ENCODE results near the gene HSD11B2. TPM values are rescaled to one million over a fixed set of nuclear protein-coding genes. Genes with fewer than 3 reads are reported as not detected.

HSD11B2 gene
- total RNA-seq, 2 donors from 2014 or later: 1.3 to 2.7 TPM

DNA sequence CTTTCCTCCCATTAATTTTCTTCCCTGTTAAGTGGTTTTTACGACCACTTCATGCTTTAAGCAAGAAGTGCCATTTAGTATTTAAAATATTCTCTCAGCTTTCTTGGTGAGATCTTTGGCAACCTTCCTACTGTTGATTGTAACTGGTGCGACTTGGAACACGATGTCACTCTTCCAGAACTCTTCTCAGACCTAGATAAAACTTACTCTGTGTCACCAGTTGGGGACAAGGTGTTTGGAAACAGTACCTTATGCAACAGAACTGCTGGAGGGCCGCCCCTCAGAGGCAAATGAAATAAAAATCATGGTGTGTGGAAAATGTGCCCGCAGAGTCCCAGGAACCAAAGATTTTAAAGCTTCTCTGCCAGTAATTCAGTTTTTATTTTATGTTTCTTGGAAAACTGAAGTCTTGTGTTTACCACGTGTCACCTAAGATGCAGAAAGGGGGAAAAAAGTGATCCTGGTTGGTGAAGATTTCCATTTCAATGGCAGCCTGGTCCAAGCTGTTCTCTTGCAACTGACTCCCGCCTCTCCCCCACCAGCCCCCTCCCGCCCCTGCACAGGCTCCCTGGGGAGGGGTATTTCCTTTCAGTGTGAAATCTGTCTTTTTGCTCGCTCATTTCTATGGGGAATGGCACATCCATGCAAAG lies 7.2 kb upstream of the HSD11B2 start:
- no peaks in the 10 kb centered on the region for H3K36me3 Mint-ChIP-seq
- DNase-seq (ENCODE audit: low spot score in 2 of 2) (no peak), ATAC-seq (no peak)
- H3K27ac Mint-ChIP-seq: no peak overlapping the region
- no peaks in the 10 kb centered on the region for H3K9me3 Mint-ChIP-seq

- ATAC-seq (no peak), DNase-seq (ENCODE audit: low spot score in 2 of 2) (no peak)
- no peaks in the 10 kb centered on the region for H3K9me3 Mint-ChIP-seq
- H3K27ac Mint-ChIP-seq: no peak overlapping the region
- H3K36me3 Mint-ChIP-seq: no peaks in the 10 kb centered on the region
These were observed 6.7 kb upstream of the HSD11B2 start for GRCh38 chr16:67424261-67424615.

DNA sequence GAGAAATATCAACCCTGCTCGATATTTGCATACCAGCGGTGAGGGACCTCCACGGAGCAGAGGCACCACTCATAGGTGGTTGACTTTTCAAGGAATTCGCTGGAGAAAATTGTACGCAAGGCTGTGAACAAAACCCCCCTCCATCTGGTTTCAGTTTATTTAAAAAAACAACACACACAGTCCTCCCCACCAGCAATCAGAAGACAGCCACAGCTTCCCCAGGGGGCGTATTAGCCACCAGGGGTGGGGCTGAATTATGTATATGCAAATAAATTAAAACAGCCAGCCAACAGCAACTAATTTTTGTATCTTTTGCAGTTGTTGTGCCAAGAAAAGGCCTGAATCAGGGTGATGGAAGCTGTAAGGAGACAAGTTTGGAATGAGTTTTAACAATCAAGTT lies 5.9 kb upstream of the HSD11B2 start:
- DNase-seq (ENCODE audit: low spot score in 2 of 2) (no peak), ATAC-seq (no peak)
- Mint-ChIP-seq H3K27ac (no peak overlapping the region), H3K36me3 (no peaks in the 10 kb centered on the region), H3K9me3 (no peaks in the 10 kb centered on the region)

DNA sequence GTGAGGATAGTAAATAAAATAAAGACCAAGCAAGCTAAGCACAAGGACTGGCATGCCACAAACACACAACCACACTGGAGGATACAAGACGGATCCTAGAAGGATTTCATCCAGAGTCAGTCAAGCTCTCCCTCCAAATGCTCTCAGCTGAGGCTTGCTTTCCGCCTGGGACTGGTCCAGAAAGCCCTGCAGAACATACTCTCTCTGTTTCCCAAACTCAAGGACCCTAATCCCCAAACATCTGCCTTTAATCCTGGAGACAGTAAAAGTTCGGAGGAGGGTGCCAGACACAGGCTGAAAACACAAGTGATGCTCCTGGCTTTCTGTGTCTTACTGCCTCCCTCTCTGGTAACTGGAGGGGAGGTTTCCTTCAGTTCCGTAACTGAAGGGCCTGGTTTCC lies 5.3 kb upstream of the HSD11B2 start:
- Mint-ChIP-seq H3K36me3 (no peaks in the 10 kb centered on the region), H3K27ac (no peak overlapping the region), H3K9me3 (no peaks in the 10 kb centered on the region)
- ATAC-seq: no peak
- no peak for DNase-seq (ENCODE audit: low spot score in 2 of 2)

GRCh38 chr16:67426022-67426421 lies 4.9 kb upstream of the HSD11B2 start:
- Mint-ChIP-seq H3K36me3 (no peaks in the 10 kb centered on the region), H3K9me3 (no peaks in the 10 kb centered on the region), H3K27ac (no peak overlapping the region)
- ATAC-seq (no peak), DNase-seq (ENCODE audit: low spot score in 2 of 2) (no peak)

- H3K36me3 Mint-ChIP-seq: no peaks in the 10 kb centered on the region
- ATAC-seq: no peak
- no peaks in the 10 kb centered on the region for H3K9me3 Mint-ChIP-seq
- no peak for DNase-seq (ENCODE audit: low spot score in 2 of 2)
- no peak overlapping the region for H3K27ac Mint-ChIP-seq
These were observed 4.0 kb upstream of the HSD11B2 start for GRCh38 chr16:67426950-67427349.

DNA sequence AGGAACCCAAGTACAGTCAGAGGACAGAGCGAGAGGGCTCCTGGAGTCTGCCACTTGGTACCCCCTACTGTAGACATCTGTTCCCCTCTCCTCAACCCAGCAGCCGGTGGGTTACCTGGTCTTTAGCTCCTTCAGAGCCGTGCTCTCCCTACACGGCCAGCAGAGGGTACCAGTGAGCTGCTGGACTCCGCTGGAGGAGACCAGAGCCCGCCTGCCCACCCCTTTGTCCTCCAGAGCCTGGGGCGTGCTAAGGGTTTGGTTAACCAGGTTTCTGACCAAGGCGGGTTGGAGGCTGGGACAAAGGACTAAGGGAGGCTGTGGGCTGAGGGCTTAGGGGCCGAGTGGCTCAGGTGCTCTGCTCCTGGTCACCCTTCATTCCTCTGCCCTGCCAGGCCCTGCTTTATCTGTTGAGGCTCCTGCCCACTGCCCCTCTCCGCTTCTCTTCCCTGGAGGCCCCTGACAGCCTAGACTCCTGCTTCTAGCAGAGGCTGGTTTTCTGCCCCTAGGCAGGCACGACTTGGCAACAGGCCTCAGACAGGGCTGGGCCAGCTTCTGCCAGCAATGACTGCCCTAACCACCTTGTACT lies 2.7 kb upstream of the HSD11B2 start:
- Mint-ChIP-seq H3K9me3 (no peaks in the 10 kb centered on the region), H3K36me3 (no peaks in the 10 kb centered on the region), H3K27ac (no peak overlapping the region)
- ATAC-seq (peak; percentile 70 to 75), DNase-seq (ENCODE audit: low spot score in 2 of 2) (peak in 1 of 2 donors; percentile 74)

DNA sequence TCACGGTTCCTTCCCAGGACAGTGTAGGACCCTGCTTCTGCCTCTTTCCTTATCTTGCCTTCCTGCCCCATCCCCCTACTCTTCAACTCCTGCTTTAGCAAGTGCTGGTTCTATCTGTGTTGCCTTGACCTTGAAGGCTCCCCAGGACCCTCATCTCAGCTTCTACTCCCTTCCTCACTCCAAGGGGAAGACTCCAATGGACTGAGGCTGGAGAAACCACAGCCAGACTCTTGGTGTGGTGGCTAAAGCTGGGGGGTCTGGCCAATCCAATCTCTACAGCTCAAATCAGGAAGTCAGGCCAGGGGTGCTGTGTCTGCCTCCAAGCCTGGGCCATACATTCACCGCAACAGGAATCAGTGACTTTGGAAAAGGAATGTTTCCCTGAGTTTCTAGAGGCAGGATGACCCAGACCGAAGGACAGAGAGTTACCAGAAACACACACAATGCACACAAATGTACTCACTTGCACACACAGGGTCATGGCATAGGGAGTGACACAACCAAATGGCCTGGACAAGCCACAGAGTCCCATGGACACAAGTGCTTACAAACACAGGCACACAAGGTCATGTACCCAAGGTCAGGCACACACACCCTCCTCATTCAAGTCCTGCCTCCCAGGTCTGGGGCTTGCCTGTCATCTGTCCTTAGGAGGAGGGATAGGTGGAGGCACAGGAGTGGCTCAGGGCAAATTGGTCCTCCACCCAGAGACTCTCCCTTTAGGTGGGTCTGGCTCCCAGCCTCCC lies 1.7 kb upstream of the HSD11B2 start:
- Mint-ChIP-seq H3K9me3 (no peaks in the 10 kb centered on the region), H3K36me3 (no peaks in the 10 kb centered on the region), H3K27ac (no peak overlapping the region)
- DNase-seq (ENCODE audit: low spot score in 2 of 2): no peak
- no peak for ATAC-seq

GRCh38 chr16:67429799-67430503 lies 970 bp upstream of the HSD11B2 start:
- Mint-ChIP-seq H3K27ac (no peak overlapping the region), H3K9me3 (no peaks in the 10 kb centered on the region), H3K36me3 (no peaks in the 10 kb centered on the region)
- DNase-seq (ENCODE audit: low spot score in 2 of 2) (no peak), ATAC-seq (no peak)

DNA sequence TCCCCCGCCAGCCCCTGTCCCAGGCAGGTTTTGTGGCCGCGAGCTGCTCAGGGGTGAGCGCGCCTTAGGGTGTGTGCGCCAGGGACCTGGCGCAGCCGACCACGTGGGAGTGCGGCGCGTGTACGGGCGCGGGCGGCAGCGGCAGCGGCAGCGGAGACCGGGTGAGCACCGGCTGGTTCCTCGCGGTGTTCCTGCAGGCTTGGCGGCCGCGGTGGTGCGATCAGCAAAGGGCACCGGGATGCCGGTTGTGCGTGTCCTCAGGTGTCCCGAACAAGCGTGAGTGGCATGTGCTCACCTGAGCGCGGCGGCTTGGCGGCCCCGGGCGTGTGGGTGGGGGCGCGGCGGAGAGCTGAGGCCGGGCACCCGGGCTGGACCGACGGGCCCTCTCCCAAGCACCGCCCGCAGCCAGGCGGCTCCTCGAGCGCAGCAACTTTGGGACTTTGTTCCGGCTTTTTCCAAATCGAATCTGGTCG lies 381 bp upstream of the HSD11B2 start:
- H3K9me3 Mint-ChIP-seq: no peaks in the 10 kb centered on the region
- peak; percentile 33 to 50 for ATAC-seq
- H3K27ac Mint-ChIP-seq: no peak overlapping the region
- H3K36me3 Mint-ChIP-seq: no peaks in the 10 kb centered on the region
- DNase-seq (ENCODE audit: low spot score in 2 of 2): peak in 1 of 2 donors; percentile 44

DNA sequence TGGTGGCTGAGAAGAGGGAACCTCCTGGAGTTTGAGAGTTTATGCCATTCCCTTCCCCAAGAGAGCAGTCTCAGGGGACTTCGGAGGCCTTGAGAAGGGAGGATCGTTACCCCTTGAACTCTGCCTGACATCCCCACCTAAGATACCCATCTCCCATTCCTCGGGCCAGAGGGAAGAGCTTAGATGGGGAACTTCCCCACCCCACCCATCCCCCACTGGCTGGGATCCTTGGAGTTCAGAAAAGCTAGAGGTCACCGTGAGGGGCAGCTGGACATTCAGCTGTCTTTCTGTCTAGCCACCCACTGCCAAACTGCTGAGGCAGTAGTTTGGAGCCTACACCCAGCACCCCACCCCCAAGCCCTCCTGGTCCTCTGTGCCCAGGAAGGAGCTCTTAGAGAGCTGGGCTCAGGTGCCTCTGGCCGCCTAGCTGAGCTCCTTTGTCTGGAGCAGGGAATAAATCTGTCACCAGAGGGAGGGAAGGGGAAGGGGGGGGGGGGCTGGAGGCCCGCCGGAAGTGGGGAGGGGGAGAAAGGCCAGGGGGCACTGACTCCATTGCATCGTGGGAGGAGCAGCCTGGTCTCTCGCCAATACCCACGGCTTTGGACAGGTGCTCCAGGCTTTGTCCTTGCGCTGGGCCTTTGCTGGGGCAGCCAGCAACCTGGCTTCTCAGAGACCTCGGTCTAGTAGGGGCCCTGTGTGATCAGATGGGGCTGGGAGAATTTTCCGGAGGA lies 1.0 kb downstream of the HSD11B2 start:
- DNase-seq (ENCODE audit: low spot score in 2 of 2) (no peak), ATAC-seq (no peak)
- Mint-ChIP-seq H3K9me3 (no peaks in the 10 kb centered on the region), H3K27ac (no peak overlapping the region), H3K36me3 (no peaks in the 10 kb centered on the region)

GRCh38 chr16:67432506-67432890 lies 1.6 kb downstream of the HSD11B2 start:
- DNase-seq (ENCODE audit: low spot score in 2 of 2): no peak
- no peak for ATAC-seq
- no peak overlapping the region for H3K27ac Mint-ChIP-seq
- H3K36me3 Mint-ChIP-seq: no peaks in the 10 kb centered on the region
- no peaks in the 10 kb centered on the region for H3K9me3 Mint-ChIP-seq

DNA sequence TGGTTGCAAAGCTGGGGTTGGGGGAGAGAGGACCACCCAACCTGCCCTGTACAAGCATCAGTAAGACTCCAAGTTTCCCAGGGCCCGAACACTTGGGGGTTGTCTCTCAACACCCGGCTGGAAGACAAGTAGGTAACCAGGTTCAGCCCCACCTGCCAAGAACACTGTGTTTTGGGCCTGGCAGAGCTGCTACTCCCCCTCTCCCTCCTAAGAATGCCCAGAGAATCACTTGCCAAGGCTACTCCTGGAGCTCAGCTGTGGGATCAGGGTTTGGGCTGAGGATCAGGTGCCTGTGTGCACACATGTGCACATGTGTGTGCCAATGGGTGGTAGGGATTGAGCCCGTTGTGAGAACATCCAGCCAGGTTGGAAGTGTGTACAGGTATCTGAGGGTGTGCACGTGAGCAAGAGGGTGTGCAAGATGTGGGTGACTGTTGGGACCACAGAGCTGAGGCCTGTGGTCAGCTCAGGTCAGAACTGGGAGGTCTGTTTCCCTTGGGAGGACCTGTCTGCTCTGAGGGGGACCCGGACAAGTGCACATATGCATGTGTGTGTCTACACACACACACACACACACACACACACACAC lies 2.3 kb downstream of the HSD11B2 start:
- DNase-seq (ENCODE audit: low spot score in 2 of 2) (no peak), ATAC-seq (no peak)
- Mint-ChIP-seq H3K27ac (no peak overlapping the region), H3K36me3 (no peaks in the 10 kb centered on the region), H3K9me3 (no peaks in the 10 kb centered on the region)

DNA sequence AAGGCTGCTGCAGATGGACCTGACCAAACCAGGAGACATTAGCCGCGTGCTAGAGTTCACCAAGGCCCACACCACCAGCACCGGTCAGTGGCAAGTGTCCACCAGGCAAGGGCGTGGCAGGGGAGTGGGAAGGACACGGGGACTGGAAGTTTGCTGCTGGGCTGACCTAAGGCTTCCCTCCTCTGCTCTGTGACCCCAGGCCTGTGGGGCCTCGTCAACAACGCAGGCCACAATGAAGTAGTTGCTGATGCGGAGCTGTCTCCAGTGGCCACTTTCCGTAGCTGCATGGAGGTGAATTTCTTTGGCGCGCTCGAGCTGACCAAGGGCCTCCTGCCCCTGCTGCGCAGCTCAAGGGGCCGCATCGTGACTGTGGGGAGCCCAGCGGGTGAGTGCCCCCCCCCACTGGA lies 4.8 kb downstream of the HSD11B2 start:
- H3K9me3 Mint-ChIP-seq: no peaks in the 10 kb centered on the region
- H3K27ac Mint-ChIP-seq: no peak overlapping the region
- H3K36me3 Mint-ChIP-seq: peaks cover 0 to 4% of the 10 kb centered on the region in 2 donors
- ATAC-seq (no peak), DNase-seq (ENCODE audit: low spot score in 2 of 2) (no peak)

DNA sequence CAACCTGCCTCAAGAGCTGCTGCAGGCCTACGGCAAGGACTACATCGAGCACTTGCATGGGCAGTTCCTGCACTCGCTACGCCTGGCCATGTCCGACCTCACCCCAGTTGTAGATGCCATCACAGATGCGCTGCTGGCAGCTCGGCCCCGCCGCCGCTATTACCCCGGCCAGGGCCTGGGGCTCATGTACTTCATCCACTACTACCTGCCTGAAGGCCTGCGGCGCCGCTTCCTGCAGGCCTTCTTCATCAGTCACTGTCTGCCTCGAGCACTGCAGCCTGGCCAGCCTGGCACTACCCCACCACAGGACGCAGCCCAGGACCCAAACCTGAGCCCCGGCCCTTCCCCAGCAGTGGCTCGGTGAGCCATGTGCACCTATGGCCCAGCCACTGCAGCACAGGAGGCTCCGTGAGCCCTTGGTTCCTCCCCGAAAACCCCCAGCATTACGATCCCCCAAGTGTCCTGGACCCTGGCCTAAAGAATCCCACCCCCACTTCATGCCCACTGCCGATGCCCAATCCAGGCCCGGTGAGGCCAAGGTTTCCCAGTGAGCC lies 5.8 kb downstream of the HSD11B2 start:
- Mint-ChIP-seq H3K27ac (no peak overlapping the region), H3K36me3 (peaks cover 0 to 4% of the 10 kb centered on the region in 2 donors), H3K9me3 (no peaks in the 10 kb centered on the region)
- DNase-seq (ENCODE audit: low spot score in 2 of 2) (no peak), ATAC-seq (no peak)

DNA sequence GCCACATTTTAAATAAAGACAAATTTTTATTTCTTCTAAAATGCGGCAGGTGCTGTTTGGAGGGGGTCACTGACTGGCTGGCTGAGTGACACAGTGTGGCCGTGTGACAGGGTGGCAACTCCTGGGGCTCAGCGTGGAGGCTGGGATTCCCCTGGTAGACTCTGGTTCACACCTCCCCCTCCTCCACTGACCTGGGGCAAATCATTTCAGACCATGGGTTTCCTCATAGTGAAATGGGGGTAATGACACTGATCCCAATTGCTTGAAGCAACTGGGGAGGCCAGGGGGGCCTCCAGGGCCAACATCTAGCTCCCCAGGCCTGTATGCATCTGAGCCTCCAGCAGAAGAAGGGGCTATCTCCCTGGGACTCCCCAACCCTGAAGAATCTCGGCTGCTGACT lies 6.6 kb downstream of the HSD11B2 start:
- DNase-seq (ENCODE audit: low spot score in 2 of 2) (no peak), ATAC-seq (peak; percentile 42 to 47)
- Mint-ChIP-seq H3K36me3 (peaks cover 0 to 4% of the 10 kb centered on the region in 2 donors), H3K27ac (peak overlapping the region in 1 of 2 donors; percentile 4), H3K9me3 (no peaks in the 10 kb centered on the region)

Data from activated naive CD4-positive, alpha-beta T cell treated with anti-CD3 and anti-CD28 coated beads, Interleukin-2, amount 50 U/mL, for 72 hours (primary cell).